Prostate gland (tissue), 2 donors: ENCODE results near the gene PIK3CD.

Source experiments
- POLR2A ChIP-seq: fragments of 450-650 bp; IDR thresholded peaks from one replicate; pipeline ENCODE4 v1.6.1; 2016; ENCODE audit warnings: antibody characterized with exemption, mild to moderate bottlenecking
- POLR2AphosphoS5 ChIP-seq: sonication (generic); formaldehyde crosslinking; IDR thresholded peaks from one replicate; pipeline ENCODE4 v1.6.1; 2017; ENCODE audit warnings: antibody characterized with exemption
- TF ChIP-seq, protein P1 (sequence below), 4 experiments: fragments of 200-600 bp in 2 of 4; fragments of 450-650 bp in 2 of 4; sonication (generic) in 2 of 4; IDR thresholded peaks; 1 replicate in 3 of 4; 2 replicates in 1 of 4; pipeline ENCODE4 v1.5.1; 2016 to 2019; ENCODE audit warnings: antibody characterized with exemption in 4 of 4, mild to moderate bottlenecking in 2 of 4, moderate library complexity in 2 of 4

GRCh38 chr1:9699361-9699760 lies 47.8 kb downstream of the PIK3CD start:
- TF ChIP-seq, protein P1, sequence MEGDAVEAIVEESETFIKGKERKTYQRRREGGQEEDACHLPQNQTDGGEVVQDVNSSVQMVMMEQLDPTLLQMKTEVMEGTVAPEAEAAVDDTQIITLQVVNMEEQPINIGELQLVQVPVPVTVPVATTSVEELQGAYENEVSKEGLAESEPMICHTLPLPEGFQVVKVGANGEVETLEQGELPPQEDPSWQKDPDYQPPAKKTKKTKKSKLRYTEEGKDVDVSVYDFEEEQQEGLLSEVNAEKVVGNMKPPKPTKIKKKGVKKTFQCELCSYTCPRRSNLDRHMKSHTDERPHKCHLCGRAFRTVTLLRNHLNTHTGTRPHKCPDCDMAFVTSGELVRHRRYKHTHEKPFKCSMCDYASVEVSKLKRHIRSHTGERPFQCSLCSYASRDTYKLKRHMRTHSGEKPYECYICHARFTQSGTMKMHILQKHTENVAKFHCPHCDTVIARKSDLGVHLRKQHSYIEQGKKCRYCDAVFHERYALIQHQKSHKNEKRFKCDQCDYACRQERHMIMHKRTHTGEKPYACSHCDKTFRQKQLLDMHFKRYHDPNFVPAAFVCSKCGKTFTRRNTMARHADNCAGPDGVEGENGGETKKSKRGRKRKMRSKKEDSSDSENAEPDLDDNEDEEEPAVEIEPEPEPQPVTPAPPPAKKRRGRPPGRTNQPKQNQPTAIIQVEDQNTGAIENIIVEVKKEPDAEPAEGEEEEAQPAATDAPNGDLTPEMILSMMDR (IDR thresholded peaks at IDR 0.05): no peak
- no peak for TF ChIP-seq POLR2AphosphoS5
- TF ChIP-seq POLR2A: no peak
